ENCODE data around the gene DLX5.

DNA sequence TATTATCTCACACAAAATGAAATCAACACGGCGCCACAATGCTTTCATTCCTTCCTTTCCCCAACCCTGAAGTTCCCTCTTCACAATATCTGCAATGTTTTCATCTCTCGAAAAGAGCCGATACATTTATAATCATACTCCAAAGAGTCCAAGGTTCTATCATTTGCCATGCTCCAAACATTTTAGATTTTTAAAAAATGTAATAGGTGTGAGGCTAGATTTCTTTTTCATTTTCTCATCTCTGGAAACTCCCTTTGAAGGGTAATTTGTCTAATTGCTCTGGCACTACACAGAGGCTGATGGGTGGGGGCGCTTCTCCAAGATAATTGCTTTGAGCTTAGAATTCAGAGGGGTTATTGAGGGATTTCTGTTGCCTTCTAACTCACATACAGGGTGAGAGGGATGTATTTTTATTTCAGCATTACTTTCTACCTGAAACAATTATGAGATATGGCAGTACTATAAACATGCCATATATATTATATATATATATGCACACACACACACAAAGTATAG is 4.9 kb downstream of the DLX5 start:
- TF ChIP-seq GATA3 (IDR thresholded peaks at IDR 0.05; ENCODE audit: low read depth, low read length) (no peak), GATA2 (IDR thresholded peaks at IDR 0.05; ENCODE audit: low read depth, low read length) (no peak)

Measured in SH-SY5Y (cell line).